Keratinocyte (primary cell): ENCODE measurements around the gene BOK.

Experiments used
- EZH2 ChIP-seq: IDR thresholded peaks from one replicate; pipeline ENCODE4 v1.6.1; 2012; ENCODE audit warnings: inconsistent platforms, mild to moderate bottlenecking, low read length, moderate library complexity
- TF ChIP-seq, protein P1 (sequence below), 3 experiments: IDR thresholded peaks in 1 of 3; conservative IDR thresholded peaks in 1 of 3; optimal IDR thresholded peaks in 1 of 3; 2 replicates in 2 of 3; 3 replicates in 1 of 3; pipeline versions ENCODE3 to v1.5.1; 2011; ENCODE audit warnings: low read length in 3 of 3, mild to moderate bottlenecking in 3 of 3, moderate library complexity in 2 of 3, control low read depth in 1 of 3, inconsistent platforms in 1 of 3; ENCODE audit not compliant: insufficient read depth in 2 of 3; ENCODE audit errors: extremely low read depth in 1 of 3

DNA sequence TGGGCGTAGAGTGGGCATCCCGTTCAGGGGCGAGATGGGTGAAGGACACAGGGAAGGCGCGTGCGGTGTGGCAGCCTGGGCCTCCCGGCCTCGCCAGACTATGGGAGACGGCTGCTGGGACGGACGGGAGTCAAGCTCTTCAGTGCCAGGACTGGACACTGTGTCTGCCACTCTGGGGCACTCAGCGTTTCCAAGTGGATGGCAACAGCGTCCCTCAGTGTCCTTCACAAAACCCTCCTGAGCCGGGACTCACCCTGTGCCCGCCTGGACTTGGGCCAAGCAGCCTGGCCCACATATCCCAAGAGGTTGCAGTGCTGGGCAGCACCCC lies 16.3 kb upstream of the BOK start:
- TF ChIP-seq, protein P1, sequence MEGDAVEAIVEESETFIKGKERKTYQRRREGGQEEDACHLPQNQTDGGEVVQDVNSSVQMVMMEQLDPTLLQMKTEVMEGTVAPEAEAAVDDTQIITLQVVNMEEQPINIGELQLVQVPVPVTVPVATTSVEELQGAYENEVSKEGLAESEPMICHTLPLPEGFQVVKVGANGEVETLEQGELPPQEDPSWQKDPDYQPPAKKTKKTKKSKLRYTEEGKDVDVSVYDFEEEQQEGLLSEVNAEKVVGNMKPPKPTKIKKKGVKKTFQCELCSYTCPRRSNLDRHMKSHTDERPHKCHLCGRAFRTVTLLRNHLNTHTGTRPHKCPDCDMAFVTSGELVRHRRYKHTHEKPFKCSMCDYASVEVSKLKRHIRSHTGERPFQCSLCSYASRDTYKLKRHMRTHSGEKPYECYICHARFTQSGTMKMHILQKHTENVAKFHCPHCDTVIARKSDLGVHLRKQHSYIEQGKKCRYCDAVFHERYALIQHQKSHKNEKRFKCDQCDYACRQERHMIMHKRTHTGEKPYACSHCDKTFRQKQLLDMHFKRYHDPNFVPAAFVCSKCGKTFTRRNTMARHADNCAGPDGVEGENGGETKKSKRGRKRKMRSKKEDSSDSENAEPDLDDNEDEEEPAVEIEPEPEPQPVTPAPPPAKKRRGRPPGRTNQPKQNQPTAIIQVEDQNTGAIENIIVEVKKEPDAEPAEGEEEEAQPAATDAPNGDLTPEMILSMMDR (optimal IDR thresholded peaks at IDR 0.05 in 1 of 3, IDR thresholded peaks at IDR 0.05 in 1 of 3, conservative IDR thresholded peaks at IDR 0.05 in 1 of 3; ENCODE audit: extremely low read depth in 1 of 3, insufficient read depth in 2 of 3, low read length in 3 of 3), result no peak
- no peak for TF ChIP-seq EZH2
